Panc1 (cell line): ENCODE data around the gene GAPVD1.

Experiments
- CTCF ChIP-seq: fragments of 450-650 bp; IDR thresholded peaks from 2 replicates; pipeline ENCODE4 v1.5.1; 2017; ENCODE audit warnings: mild to moderate bottlenecking
- SIN3A ChIP-seq: IDR thresholded peaks from 2 replicates; pipeline ENCODE4 v1.6.1; 2012; ENCODE audit warnings: low read depth, mild to moderate bottlenecking, low read length, moderate library complexity, borderline replicate concordance; ENCODE audit not compliant: insufficient read depth

GRCh38 chr9:125330587-125330986, 69.0 kb downstream of the GAPVD1 start:
- TF ChIP-seq SIN3A (no peak), CTCF (no peak)
